Osteoblast (primary cell): ENCODE results near the gene ALG14. TPM values are rescaled to one million over a fixed set of nuclear protein-coding genes. Genes with fewer than 3 reads are reported as not detected.

Source experiments
- DNase-seq: peaks from one replicate; pipeline ENCODE4 v3.0.0; 2011; ENCODE audit warnings: low spot score, mixed read lengths; ENCODE audit not compliant: insufficient read length; ENCODE audit errors: missing footprints
- H2AFZ ChIP-seq: 2 replicates; pipeline ENCODE4 v1.6.0; 2011; ENCODE audit warnings: mild to moderate bottlenecking, low read length
- H3K27ac ChIP-seq: 2 replicates; pipeline ENCODE4 v1.5.1; 2011; ENCODE audit warnings: mild to moderate bottlenecking, low read depth, low read length, moderate library complexity
- H3K27me3 ChIP-seq: 2 replicates; pipeline ENCODE4 v1.6.0; 2012; ENCODE audit warnings: mild to moderate bottlenecking, control low read depth, inconsistent platforms, low read length, moderate library complexity; ENCODE audit not compliant: insufficient read depth
- H3K36me3 ChIP-seq: 2 replicates; pipeline ENCODE4 v1.5.1; 2011; ENCODE audit warnings: mild to moderate bottlenecking, low read length, control low read depth, moderate library complexity; ENCODE audit not compliant: insufficient read depth
- H3K4me1 ChIP-seq: 2 replicates; pipeline ENCODE4 v1.5.1; 2011; ENCODE audit warnings: mild to moderate bottlenecking, low read length, control low read depth, moderate library complexity; ENCODE audit not compliant: insufficient read depth
- H3K4me2 ChIP-seq: 2 replicates; pipeline ENCODE4 v1.6.0; 2011; ENCODE audit warnings: mild to moderate bottlenecking, low read length; ENCODE audit not compliant: insufficient read depth
- H3K4me3 ChIP-seq: fragments of 200-600 bp; sonication (generic); 3 replicates; pipeline ENCODE4 v1.5.1; 2012; ENCODE audit warnings: mild to moderate bottlenecking, low read length, inconsistent platforms; ENCODE audit not compliant: insufficient read depth
- H3K79me2 ChIP-seq: 2 replicates; pipeline ENCODE4 v1.6.0; 2012; ENCODE audit warnings: mild to moderate bottlenecking, low read length, control low read depth, inconsistent platforms; ENCODE audit not compliant: insufficient read depth
- H3K9me3 ChIP-seq: 2 replicates; pipeline ENCODE4 v1.5.1; 2011; ENCODE audit warnings: low read depth, low read length, control low read depth
- H4K20me1 ChIP-seq: 2 replicates; pipeline ENCODE4 v1.6.0; 2012; ENCODE audit warnings: mild to moderate bottlenecking, low read length, control low read depth; ENCODE audit not compliant: insufficient read depth
- CTCF ChIP-seq: IDR thresholded peaks from 2 replicates; pipeline ENCODE4 v1.5.1; 2011; ENCODE audit warnings: mild to moderate bottlenecking, low read depth, low read length, moderate library complexity; ENCODE audit errors: extremely low read depth
- total RNA-seq: library from RNA; depleted of rRNA; stranded (reverse); fragments of >200 nt; gene quantifications from 2 replicates; pipeline ENCODE4 v1.2.3, GENCODE V29; 2012

ALG14 gene
- total RNA-seq, 1 donor, result 1.4 TPM

DNA sequence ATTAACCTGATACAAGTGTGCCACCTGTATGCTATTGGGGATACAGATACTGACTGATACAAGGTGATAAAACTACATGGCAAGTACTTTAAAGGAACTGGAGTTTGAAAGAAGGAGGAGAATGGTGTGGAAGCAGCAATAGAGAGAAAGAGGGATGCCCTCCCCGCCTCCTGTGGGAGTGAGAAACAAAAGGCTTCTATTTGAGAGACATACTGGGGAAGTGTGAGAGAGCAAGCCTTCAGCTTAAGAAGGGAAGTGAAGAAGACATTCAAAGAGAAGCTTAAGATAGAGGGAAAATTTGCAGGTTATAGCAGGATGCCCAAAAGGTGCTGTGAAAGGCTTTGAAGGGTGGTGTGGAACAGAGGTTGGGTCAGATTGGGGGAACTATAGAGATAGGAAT is 7.7 kb upstream of the ALG14 start:
- no peak overlapping the region for H3K27ac ChIP-seq
- H3K27me3 ChIP-seq, result peaks cover 11% of the 10 kb centered on the region
- H3K4me2 ChIP-seq, result no peak overlapping the region
- no peak overlapping the region for H3K4me3 ChIP-seq
- no peak for DNase-seq
- H3K9me3 ChIP-seq, result no peaks in the 10 kb centered on the region
- no peak overlapping the region for H2AFZ ChIP-seq
- H4K20me1 ChIP-seq, result no peaks in the 10 kb centered on the region
- H3K36me3 ChIP-seq, result no peaks in the 10 kb centered on the region
- H3K79me2 ChIP-seq, result no peaks in the 10 kb centered on the region
- no peaks in the 10 kb centered on the region for H3K4me1 ChIP-seq
- no peak for TF ChIP-seq CTCF

DNA sequence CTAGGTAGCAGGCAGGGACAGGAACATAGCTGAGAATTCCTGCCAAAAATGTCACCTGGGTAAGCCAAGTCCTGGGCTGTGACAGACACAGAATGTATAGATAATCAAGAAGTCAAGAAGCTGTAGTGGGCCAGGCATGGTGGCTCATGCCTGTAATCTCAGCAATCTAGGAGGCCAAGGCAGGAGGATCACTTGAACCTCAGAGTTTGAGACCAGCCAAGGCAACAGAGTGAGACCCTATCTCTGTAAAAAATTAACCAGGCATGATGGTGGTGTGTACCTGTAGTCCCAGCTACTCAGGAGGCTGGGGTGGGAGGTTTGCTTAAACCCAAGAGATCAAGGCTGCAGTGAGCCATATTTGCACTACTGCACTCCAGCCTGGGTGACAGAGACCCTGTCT is 3.3 kb upstream of the ALG14 start:
- Histone ChIP-seq H3K9me3 (no peaks in the 10 kb centered on the region), H3K27ac (no peak overlapping the region), H3K4me2 (no peak overlapping the region), H3K27me3 (peaks cover 11% of the 10 kb centered on the region), H3K4me3 (no peak overlapping the region), H4K20me1 (no peaks in the 10 kb centered on the region), H3K4me1 (peaks cover 12% of the 10 kb centered on the region), H3K36me3 (no peaks in the 10 kb centered on the region), H3K79me2 (no peaks in the 10 kb centered on the region), H2AFZ (no peak overlapping the region)
- no peak for TF ChIP-seq CTCF
- DNase-seq, result no peak

GRCh38 chr1:95073446-95073845 is 695 bp upstream of the ALG14 start:
- Histone ChIP-seq H3K27ac (peak overlapping the region; percentile 84), H3K27me3 (no peaks in the 10 kb centered on the region)

DNA sequence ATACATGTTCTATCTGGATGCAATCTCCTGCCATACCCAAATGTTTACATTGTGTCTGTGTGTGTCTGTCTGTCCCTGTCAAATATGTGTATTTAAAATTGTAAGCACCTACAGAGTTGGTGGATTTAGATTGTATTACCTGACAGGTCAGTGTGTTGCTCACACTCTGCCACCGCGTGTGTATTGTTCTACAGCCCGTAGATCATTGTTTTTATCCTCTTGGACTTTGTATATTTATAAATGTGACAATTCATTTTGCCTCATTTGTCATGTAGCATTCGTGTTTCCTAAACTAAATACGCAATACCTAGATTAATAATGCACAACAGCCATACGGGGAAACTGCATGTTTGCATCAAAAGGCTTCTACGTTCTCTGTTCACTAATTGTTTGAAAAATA is 634 bp downstream of the ALG14 start:
- H2AFZ ChIP-seq, result peak overlapping the region; percentile 94
- no peaks in the 10 kb centered on the region for H3K79me2 ChIP-seq
- no peak for TF ChIP-seq CTCF
- H3K4me1 ChIP-seq, result peaks cover 12% of the 10 kb centered on the region
- peak overlapping the region; percentile 84 for H3K27ac ChIP-seq
- H3K27me3 ChIP-seq, result no peaks in the 10 kb centered on the region
- no peak for DNase-seq
- H3K9me3 ChIP-seq, result no peaks in the 10 kb centered on the region
- H3K4me2 ChIP-seq, result peak overlapping the region; percentile 97
- no peaks in the 10 kb centered on the region for H3K36me3 ChIP-seq
- H4K20me1 ChIP-seq, result no peaks in the 10 kb centered on the region
- H3K4me3 ChIP-seq, result peak overlapping the region; percentile 83

More at GRCh38 chr1:95073446-95073845, 695 bp upstream of the ALG14 start:
- Histone ChIP-seq H2AFZ (peak overlapping the region; percentile 94), H3K79me2 (no peaks in the 10 kb centered on the region), H3K4me3 (peak overlapping the region; percentile 83), H3K9me3 (no peaks in the 10 kb centered on the region), H3K4me2 (peak overlapping the region; percentile 97), H3K4me1 (peaks cover 12% of the 10 kb centered on the region), H3K36me3 (no peaks in the 10 kb centered on the region), H4K20me1 (no peaks in the 10 kb centered on the region)
- TF ChIP-seq CTCF, result no peak
- no peak for DNase-seq
